ENCODE results near the gene ETNPPL. TPM values are rescaled to one million over a fixed set of nuclear protein-coding genes. Genes with fewer than 3 reads are reported as not detected.
"Not testable (repeated sequence)": the region's sequence is repeated elsewhere in the genome, so short reads cannot be mapped to it uniquely, and the experiment has no call there.

ETNPPL gene
- total RNA-seq, 1 experiment from 2014 or later, result 1.7 TPM

DNA sequence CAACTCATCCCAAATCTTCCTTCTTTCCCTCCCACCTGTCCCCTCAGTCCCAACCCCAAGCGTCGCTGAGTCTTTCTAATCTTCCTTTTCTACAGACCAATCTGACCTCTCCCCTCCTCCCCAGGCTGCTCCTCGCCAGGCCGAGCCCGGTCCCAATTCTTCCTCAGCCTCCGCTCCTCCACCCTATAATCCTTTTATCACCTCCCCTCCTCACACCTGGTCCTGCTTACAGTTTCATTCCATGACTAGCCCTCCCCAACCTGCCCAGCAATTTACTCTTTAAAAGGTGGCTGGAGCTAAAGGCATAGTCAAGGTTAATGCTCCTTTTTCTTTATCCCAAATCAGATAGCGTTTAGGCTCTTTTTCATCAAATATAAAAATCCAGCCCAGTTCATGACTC, 52.3 kb downstream of the ETNPPL start:
- in situ Hi-C loops (cut with HindIII; ENCODE audit: low pct_unique_long_range_greater_than_20kb, low sequenced_read_pairs); DNase-seq (ENCODE audit: low read depth, low spot score): not testable (repeated sequence)

DNA sequence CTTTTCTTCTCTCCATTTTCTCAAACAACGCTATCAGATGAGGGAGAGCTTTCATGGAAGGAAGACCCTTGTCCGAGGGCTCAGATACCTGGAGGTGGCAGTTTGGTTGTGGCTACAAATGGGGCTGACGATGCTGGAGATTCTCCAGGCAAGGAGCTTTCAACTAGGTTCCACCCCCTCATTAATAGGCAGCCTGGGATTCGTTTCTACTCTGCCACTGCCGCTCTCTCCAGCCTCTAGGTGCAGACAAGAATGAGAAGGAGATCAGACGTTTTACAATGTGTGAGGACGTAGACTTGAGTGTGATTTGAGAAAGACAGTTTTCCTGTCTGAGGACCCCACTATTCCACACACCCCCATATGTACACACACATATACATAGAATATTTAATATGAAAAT, 53.1 kb downstream of the ETNPPL start:
- DNase-seq (ENCODE audit: low read depth, low spot score), result no peak
- in situ Hi-C loops (cut with HindIII; ENCODE audit: low pct_unique_long_range_greater_than_20kb, low sequenced_read_pairs), result no loop called here

DNA sequence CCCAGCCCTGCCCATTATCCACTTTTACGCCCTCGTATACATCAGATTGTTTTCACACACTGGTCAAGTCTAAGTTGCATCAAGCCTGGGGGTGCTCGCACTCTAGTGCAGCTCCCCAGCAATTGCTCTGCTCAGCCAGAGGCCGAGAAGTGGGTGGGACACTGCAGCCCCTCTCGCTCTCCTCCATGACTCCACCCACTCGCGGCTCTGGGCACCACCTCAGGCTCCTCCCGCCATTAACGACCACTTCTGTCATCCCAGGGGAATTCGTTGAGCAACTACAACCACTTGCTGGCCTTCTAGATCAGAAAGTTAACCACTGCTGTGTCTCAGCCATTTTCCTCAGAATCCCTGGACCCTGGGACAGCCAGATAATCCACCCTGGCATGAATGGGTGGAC, 53.6 kb downstream of the ETNPPL start:
- no peak for DNase-seq (ENCODE audit: low read depth, low spot score)
- in situ Hi-C loops (cut with HindIII; ENCODE audit: low pct_unique_long_range_greater_than_20kb, low sequenced_read_pairs), result no loop called here

GRCh38 chr4:108706289-108706688, 56.6 kb downstream of the ETNPPL start:
- in situ Hi-C loops (cut with HindIII; ENCODE audit: low pct_unique_long_range_greater_than_20kb, low sequenced_read_pairs), result no loop called here
- no peak for DNase-seq (ENCODE audit: low read depth, low spot score)

DNA sequence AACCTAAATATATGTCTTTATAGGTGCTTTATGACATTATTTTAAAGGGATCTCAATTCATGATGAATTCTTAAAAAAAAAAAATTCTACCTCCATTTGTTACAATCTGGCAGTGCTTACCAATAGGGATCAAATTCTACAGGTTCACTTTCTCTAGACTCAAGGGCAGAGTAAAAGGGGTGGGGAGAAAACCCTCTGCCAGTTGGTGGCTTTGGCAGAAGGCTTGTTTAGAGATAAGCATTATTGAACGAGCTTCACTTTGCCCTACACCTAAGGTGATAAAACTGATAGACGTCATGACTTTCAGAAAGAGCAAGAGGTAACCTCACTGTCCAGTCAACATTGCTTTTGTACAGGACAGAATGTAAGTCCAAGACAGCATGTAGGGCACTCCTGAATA, 58.9 kb downstream of the ETNPPL start:
- in situ Hi-C loops (cut with HindIII; ENCODE audit: low pct_unique_long_range_greater_than_20kb, low sequenced_read_pairs), result no loop called here
- no peak for DNase-seq (ENCODE audit: low read depth, low spot score)

DNA sequence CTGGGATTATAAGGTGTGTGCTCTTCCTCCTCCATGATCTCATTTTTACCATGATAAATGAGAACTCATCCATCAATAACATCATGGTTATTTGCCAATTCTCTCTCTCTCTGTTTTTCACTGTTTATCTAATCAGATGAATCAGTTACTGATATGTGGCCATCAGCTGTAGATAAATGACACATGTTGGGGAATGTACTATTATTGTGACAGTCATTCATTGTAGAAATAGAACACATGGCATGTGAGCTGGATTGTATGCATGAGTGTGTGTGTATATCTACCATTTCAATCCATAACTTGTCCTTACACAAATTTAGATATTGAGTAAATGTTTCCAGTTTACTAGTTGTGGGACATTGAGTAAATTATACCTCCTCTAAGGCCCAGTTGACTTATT, 59.5 kb downstream of the ETNPPL start:
- DNase-seq (ENCODE audit: low read depth, low spot score), result no peak
- in situ Hi-C loops (cut with HindIII; ENCODE audit: low pct_unique_long_range_greater_than_20kb, low sequenced_read_pairs), result no loop called here

- peak; percentile 66 for DNase-seq (ENCODE audit: low read depth, low spot score)
- in situ Hi-C loops (cut with HindIII; ENCODE audit: low pct_unique_long_range_greater_than_20kb, low sequenced_read_pairs), result no loop called here
Observed at GRCh38 chr4:108702960-108703359, 59.9 kb downstream of the ETNPPL start.

- DNase-seq (ENCODE audit: low read depth, low spot score), result no peak
- in situ Hi-C loops (cut with HindIII; ENCODE audit: low pct_unique_long_range_greater_than_20kb, low sequenced_read_pairs), result no loop called here
Observed at GRCh38 chr4:108700081-108700757, 62.6 kb downstream of the ETNPPL start.

DNA sequence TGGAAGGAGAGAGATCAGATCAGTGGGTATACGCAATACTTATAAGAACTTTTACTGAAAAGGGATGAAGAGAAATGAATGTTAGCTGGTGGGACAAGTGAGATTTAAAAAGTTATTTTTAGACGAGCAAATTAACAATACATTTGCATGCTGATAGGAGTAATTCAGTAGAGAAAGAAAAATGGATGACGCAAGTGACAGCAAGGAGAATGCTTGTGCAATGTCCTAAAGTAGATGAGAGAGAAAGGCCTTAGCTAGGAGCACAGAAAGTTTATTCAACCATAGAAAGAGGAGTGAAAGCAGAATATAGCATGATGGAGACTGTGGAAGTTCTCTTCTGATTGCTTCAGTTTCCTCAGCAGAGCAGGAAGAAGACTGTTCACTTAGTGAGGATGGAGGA, 66.7 kb downstream of the ETNPPL start:
- DNase-seq (ENCODE audit: low read depth, low spot score), result no peak
- in situ Hi-C loops (cut with HindIII; ENCODE audit: low pct_unique_long_range_greater_than_20kb, low sequenced_read_pairs), result no loop called here

- DNase-seq (ENCODE audit: low read depth, low spot score), result no peak
- in situ Hi-C loops (cut with HindIII; ENCODE audit: low pct_unique_long_range_greater_than_20kb, low sequenced_read_pairs), result no loop called here
Observed at GRCh38 chr4:108695062-108695461, 67.8 kb downstream of the ETNPPL start.

GRCh38 chr4:108694423-108694822, 68.4 kb downstream of the ETNPPL start:
- in situ Hi-C loops (cut with HindIII; ENCODE audit: low pct_unique_long_range_greater_than_20kb, low sequenced_read_pairs), result no loop called here
- DNase-seq (ENCODE audit: low read depth, low spot score), result no peak

- in situ Hi-C loops (cut with HindIII; ENCODE audit: low pct_unique_long_range_greater_than_20kb, low sequenced_read_pairs), result no loop called here
- DNase-seq (ENCODE audit: low read depth, low spot score), result no peak
Observed at GRCh38 chr4:108693819-108694218, 69.0 kb downstream of the ETNPPL start.

GRCh38 chr4:108693211-108693610, 69.6 kb downstream of the ETNPPL start:
- DNase-seq (ENCODE audit: low read depth, low spot score), result no peak
- in situ Hi-C loops (cut with HindIII; ENCODE audit: low pct_unique_long_range_greater_than_20kb, low sequenced_read_pairs), result no loop called here

Other genes with a start within 250 kb of the ETNPPL start
- 1,528 and 1,580 TPM in 2 replicates for gene RPL34, start 142.5 kb downstream of the ETNPPL start, total RNA-seq (2014; rRNA removed; shearing (Covaris generic))
- 150 and 163 TPM in 2 replicates for gene OSTC, start 112.5 kb downstream of the ETNPPL start, total RNA-seq (2014; rRNA removed; shearing (Covaris generic))